ACC112 (cell line): ENCODE results near the gene CIAO3.

Experiments used
- H2AFZ ChIP-seq: fragments of 200-600 bp; sonication (generic); one replicate; pipeline ENCODE4 v1.6.0; 2017; ENCODE audit warnings: antibody characterized with exemption, low read length; ENCODE audit not compliant: unreplicated experiment
- H3K27ac ChIP-seq: fragments of 200-600 bp; sonication (generic); 2 replicates; pipeline ENCODE4 v1.5.1; 2014; ENCODE audit warnings: low read depth, mild to moderate bottlenecking, antibody characterized with exemption, low read length, moderate library complexity
- H3K27me3 ChIP-seq: fragments of 200-600 bp; sonication (generic); 2 replicates; pipeline ENCODE4 v1.6.1; 2014; ENCODE audit warnings: mild to moderate bottlenecking, antibody characterized with exemption, low read length, moderate library complexity, mixed read lengths; ENCODE audit not compliant: insufficient read depth
- H3K36me3 ChIP-seq: fragments of 200-600 bp; sonication (generic); 2 replicates; pipeline ENCODE4 v1.6.1; 2016; ENCODE audit warnings: mild to moderate bottlenecking, antibody characterized with exemption, low read length, moderate library complexity, mixed read lengths; ENCODE audit not compliant: insufficient read depth
- H3K4me1 ChIP-seq: fragments of 200-600 bp; sonication (generic); one replicate; pipeline ENCODE4 v1.6.1; 2016; ENCODE audit warnings: low read length, mixed read lengths; ENCODE audit not compliant: insufficient read depth, unreplicated experiment, control insufficient read depth
- H3K4me3 ChIP-seq: fragments of 200-600 bp; sonication (generic); 2 replicates; pipeline ENCODE4 v1.5.1; 2014; ENCODE audit warnings: mild to moderate bottlenecking, low read depth, low read length
- H3K79me2 ChIP-seq: fragments of 200-600 bp; sonication (generic); one replicate; pipeline ENCODE4 v1.6.0; 2016; ENCODE audit warnings: low read length; ENCODE audit not compliant: control insufficient read depth, unreplicated experiment, insufficient read depth

Gene CIAO3

GRCh38 chr16:684071-684794 lies 56.6 kb downstream of the CIAO3 start, which contains the start of gene JMJD8:
TSS of gene JMJD8 (minus strand) at chr16:684334. CDS start at chr16:684319, 15 bp downstream.
- peak within 1 kb of the TSS; percentile 58 for H3K27ac ChIP-seq
- peak within 1 kb of the TSS; percentile 92 for H3K4me3 ChIP-seq
- peaks cover 24% of the 10 kb centered on the region for H3K4me1 ChIP-seq
- peaks cover 49% of the 10 kb centered on the region for H3K79me2 ChIP-seq
- no peaks in the 10 kb centered on the region for H3K27me3 ChIP-seq
- peak within 1 kb of the TSS; percentile 25 for H2AFZ ChIP-seq
- peaks cover 25% of the 10 kb centered on the region; the same call in 1 of the 2 replicates for H3K36me3 ChIP-seq

- H3K27me3 ChIP-seq, result no peaks in the 10 kb centered on the region
- peak overlapping the region; percentile 58 for H3K27ac ChIP-seq
- H2AFZ ChIP-seq, result no peak overlapping the region
- H3K79me2 ChIP-seq, result peaks cover 43% of the 10 kb centered on the region
- peaks cover 24% of the 10 kb centered on the region for H3K4me1 ChIP-seq
- H3K4me3 ChIP-seq, result peak overlapping the region; percentile 92
- peaks cover 25% of the 10 kb centered on the region; the same call in 1 of the 2 replicates for H3K36me3 ChIP-seq
These were observed 57.3 kb downstream of the CIAO3 start for GRCh38 chr16:683396-684070.

GRCh38 chr16:682493-683395 lies 58.1 kb downstream of the CIAO3 start:
- no peaks in the 10 kb centered on the region for H3K27me3 ChIP-seq
- peak overlapping the region; percentile 92 for H3K4me3 ChIP-seq
- H3K4me1 ChIP-seq, result peaks cover 24% of the 10 kb centered on the region
- no peak overlapping the region for H2AFZ ChIP-seq
- peaks cover 43% of the 10 kb centered on the region for H3K79me2 ChIP-seq
- peaks cover 25% of the 10 kb centered on the region; the same call in 1 of the 2 replicates for H3K36me3 ChIP-seq
- H3K27ac ChIP-seq, result no peak overlapping the region

GRCh38 chr16:681746-682427 lies 58.9 kb downstream of the CIAO3 start:
- Histone ChIP-seq H2AFZ (no peak overlapping the region), H3K4me1 (peaks cover 24% of the 10 kb centered on the region), H3K79me2 (peaks cover 42% of the 10 kb centered on the region), H3K27ac (no peak overlapping the region), H3K27me3 (no peaks in the 10 kb centered on the region), H3K4me3 (peak overlapping the region; percentile 92), H3K36me3 (peaks cover 25% of the 10 kb centered on the region; the same call in 1 of the 2 replicates)

- H3K79me2 ChIP-seq, result peaks cover 42% of the 10 kb centered on the region
- H3K27ac ChIP-seq, result peak overlapping the region; percentile 76
- H3K27me3 ChIP-seq, result no peaks in the 10 kb centered on the region
- peaks cover 24% of the 10 kb centered on the region for H3K4me1 ChIP-seq
- H3K36me3 ChIP-seq, result peaks cover 25% of the 10 kb centered on the region; the same call in 1 of the 2 replicates
- H2AFZ ChIP-seq, result peak overlapping the region; percentile 29
- peak overlapping the region; percentile 92 for H3K4me3 ChIP-seq
These were observed 59.6 kb downstream of the CIAO3 start for GRCh38 chr16:680967-681745.

GRCh38 chr16:680625-680945 lies 60.2 kb downstream of the CIAO3 start:
- Histone ChIP-seq H3K79me2 (peaks cover 41% of the 10 kb centered on the region), H3K4me1 (peaks cover 24% of the 10 kb centered on the region), H3K27ac (peak overlapping the region; percentile 76)

GRCh38 chr16:679814-680624 lies 60.8 kb downstream of the CIAO3 start, which contains the start of gene STUB1:
TSS of gene STUB1 (plus strand) at chr16:680410. CDS start at chr16:680526, 116 bp downstream.
- Histone ChIP-seq H3K4me1 (peaks cover 24% of the 10 kb centered on the region), H3K36me3 (peaks cover 17% of the 10 kb centered on the region; the same call in 1 of the 2 replicates), H2AFZ (peak within 1 kb of the TSS; percentile 87), H3K27ac (peak within 1 kb of the TSS; percentile 76), H3K79me2 (peaks cover 38% of the 10 kb centered on the region), H3K27me3 (no peaks in the 10 kb centered on the region), H3K4me3 (peak within 1 kb of the TSS; percentile 92)

More at GRCh38 chr16:680625-680945, 60.2 kb downstream of the CIAO3 start:
- Histone ChIP-seq H2AFZ (peak overlapping the region; percentile 29), H3K4me3 (peak overlapping the region; percentile 92), H3K27me3 (no peaks in the 10 kb centered on the region), H3K36me3 (peaks cover 23% of the 10 kb centered on the region; the same call in 1 of the 2 replicates)
